Ishikawa (cell line): Measurements from ENCODE around the gene ZNF774.

Experiments
- FOXM1 ChIP-seq: IDR thresholded peaks from 2 replicates; pipeline ENCODE4 v1.6.1; 2012; ENCODE audit warnings: low read depth, borderline replicate concordance
- MAX ChIP-seq: IDR thresholded peaks from 2 replicates; pipeline ENCODE4 v1.6.1; 2012
- RAD21 ChIP-seq: IDR thresholded peaks from 2 replicates; pipeline ENCODE4 v1.6.1; 2012; ENCODE audit warnings: low read depth

GRCh38 chr15:90405055-90405607 is 53.0 kb downstream of the ZNF774 start:
- TF ChIP-seq FOXM1 (no peak), RAD21 (no peak), MAX (no peak)
